HK-2 (cell line): ENCODE results near the gene PARP15.
"Not testable (repeated sequence)": the region's sequence is repeated elsewhere in the genome, so short reads cannot be mapped to it uniquely, and the experiment has no call there.

Experiments used
- DNase-seq: peaks from one replicate; pipeline ENCODE4 v3.0.0-alpha.2; 2018; ENCODE audit not compliant: unreplicated experiment

PARP15 gene

GRCh38 chr3:122618614-122619013 is 41.2 kb downstream of the PARP15 start:
- DNase-seq, result no peak

- DNase-seq, result no peak
These were observed 41.6 kb downstream of the PARP15 start for GRCh38 chr3:122619040-122619439.

- no peak for DNase-seq
These were observed 42.9 kb downstream of the PARP15 start for GRCh38 chr3:122620399-122620798.

- DNase-seq, result no peak
These were observed 43.7 kb downstream of the PARP15 start for GRCh38 chr3:122621112-122621511.

- DNase-seq, result no peak
These were observed 45.8 kb downstream of the PARP15 start for GRCh38 chr3:122623031-122623829.

GRCh38 chr3:122626515-122627180 is 49.2 kb downstream of the PARP15 start:
- DNase-seq, result no peak

GRCh38 chr3:122627301-122627700 is 49.9 kb downstream of the PARP15 start:
- no peak for DNase-seq

- no peak for DNase-seq
These were observed 51.1 kb downstream of the PARP15 start for GRCh38 chr3:122628567-122628966.

- no peak for DNase-seq
These were observed 52.3 kb downstream of the PARP15 start for GRCh38 chr3:122629763-122630162.

- no peak for DNase-seq
These were observed 58.3 kb downstream of the PARP15 start for GRCh38 chr3:122635789-122636188.

GRCh38 chr3:122636697-122637096 is 59.2 kb downstream of the PARP15 start:
- DNase-seq, result no peak

GRCh38 chr3:122640437-122640999 is 63.1 kb downstream of the PARP15 start:
- DNase-seq, result no peak

- no peak for DNase-seq
These were observed 65.5 kb downstream of the PARP15 start for GRCh38 chr3:122642935-122643334.

- DNase-seq, result no peak
These were observed 68.9 kb downstream of the PARP15 start for GRCh38 chr3:122646146-122646988.

GRCh38 chr3:122651233-122651907 is 73.9 kb downstream of the PARP15 start:
- DNase-seq, result not testable (repeated sequence)

GRCh38 chr3:122651962-122652361 is 74.5 kb downstream of the PARP15 start:
- DNase-seq, result not testable (repeated sequence)

GRCh38 chr3:122658336-122658735 is 80.9 kb downstream of the PARP15 start:
- not testable (repeated sequence) for DNase-seq

GRCh38 chr3:122660297-122660974 is 83.0 kb downstream of the PARP15 start:
- DNase-seq, result no peak

- DNase-seq, result no peak
These were observed 84.2 kb downstream of the PARP15 start for GRCh38 chr3:122661633-122662032.

- DNase-seq, result no peak
These were observed 85.1 kb downstream of the PARP15 start for GRCh38 chr3:122662505-122662904.
